Measurements from ENCODE around the gene RRAS2.
A peak's percentile ranks its signal among the peaks of the same experiment; 100 is the strongest.

Gene RRAS2

DNA sequence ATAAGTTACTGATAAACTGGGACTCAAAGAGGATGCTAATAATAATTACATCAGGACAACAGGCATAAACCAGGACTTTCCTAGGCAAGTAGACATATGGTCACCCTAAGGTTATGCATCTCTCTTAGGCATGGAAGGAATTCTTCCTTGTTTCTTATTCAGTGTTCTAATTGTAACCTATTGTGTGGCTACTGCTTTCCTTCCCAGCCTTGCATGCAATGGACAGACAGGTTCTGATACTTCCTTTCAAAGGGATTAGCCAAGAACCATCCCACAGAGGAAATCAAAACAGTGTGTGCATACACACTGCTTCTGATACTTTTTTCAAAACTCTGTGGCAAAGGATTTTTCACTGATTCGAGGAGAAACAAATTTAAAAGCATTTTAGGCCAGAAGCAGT is 48.3 kb downstream of the RRAS2 start:
- TF ChIP-seq, protein P1, sequence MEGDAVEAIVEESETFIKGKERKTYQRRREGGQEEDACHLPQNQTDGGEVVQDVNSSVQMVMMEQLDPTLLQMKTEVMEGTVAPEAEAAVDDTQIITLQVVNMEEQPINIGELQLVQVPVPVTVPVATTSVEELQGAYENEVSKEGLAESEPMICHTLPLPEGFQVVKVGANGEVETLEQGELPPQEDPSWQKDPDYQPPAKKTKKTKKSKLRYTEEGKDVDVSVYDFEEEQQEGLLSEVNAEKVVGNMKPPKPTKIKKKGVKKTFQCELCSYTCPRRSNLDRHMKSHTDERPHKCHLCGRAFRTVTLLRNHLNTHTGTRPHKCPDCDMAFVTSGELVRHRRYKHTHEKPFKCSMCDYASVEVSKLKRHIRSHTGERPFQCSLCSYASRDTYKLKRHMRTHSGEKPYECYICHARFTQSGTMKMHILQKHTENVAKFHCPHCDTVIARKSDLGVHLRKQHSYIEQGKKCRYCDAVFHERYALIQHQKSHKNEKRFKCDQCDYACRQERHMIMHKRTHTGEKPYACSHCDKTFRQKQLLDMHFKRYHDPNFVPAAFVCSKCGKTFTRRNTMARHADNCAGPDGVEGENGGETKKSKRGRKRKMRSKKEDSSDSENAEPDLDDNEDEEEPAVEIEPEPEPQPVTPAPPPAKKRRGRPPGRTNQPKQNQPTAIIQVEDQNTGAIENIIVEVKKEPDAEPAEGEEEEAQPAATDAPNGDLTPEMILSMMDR (IDR thresholded peaks at IDR 0.05; ENCODE audit: low read depth, low read length), result no peak
- H3K4me3 ChIP-seq (replicated peaks in 1 of 2; ENCODE audit: low read depth in 2 of 2, low read length in 2 of 2), result no peak overlapping the region
- peak; percentile 38 to 50 for DNase-seq (ENCODE audit: low read depth in 2 of 2)

DNA sequence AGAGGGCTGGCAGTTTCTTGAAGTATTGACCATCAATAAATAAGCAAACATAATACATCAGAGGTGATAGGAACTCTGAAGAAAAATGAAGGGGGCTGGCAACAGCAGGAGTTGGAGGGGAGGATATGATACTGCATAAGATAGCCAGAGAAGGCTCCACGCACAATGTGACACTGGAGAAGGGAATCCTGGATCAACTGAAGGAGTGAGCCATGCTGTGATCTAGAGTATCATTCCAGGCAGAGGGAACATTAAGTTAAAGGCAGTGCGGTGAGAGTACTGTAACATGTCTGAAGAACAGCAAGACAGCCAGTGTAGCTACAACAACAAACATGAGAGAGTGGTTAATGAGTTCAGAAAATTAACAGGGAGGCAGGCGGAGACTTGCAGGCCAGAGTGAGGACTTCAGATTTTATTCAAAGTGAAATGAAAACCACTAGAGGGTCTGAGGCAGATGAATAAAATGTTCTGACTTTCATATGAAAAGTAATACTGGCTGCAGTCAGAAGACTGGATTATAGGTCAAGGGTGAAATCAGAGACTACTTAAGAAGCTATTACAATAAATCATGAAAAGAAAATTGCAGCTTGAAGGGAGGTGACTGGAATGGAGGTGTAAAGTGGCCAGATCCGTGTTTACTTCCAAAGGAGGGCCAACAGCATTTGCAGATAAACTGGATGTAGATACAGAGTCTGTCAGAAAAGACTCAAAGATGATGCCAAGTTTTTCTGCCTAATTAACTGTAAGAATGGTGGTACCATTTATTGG is 49.4 kb downstream of the RRAS2 start:
- no peak for DNase-seq (ENCODE audit: low read depth in 2 of 2)
- TF ChIP-seq, protein P1 (IDR thresholded peaks at IDR 0.05; ENCODE audit: low read depth, low read length), result no peak
- no peak overlapping the region for H3K4me3 ChIP-seq (replicated peaks in 1 of 2; ENCODE audit: low read depth in 2 of 2, low read length in 2 of 2)

DNA sequence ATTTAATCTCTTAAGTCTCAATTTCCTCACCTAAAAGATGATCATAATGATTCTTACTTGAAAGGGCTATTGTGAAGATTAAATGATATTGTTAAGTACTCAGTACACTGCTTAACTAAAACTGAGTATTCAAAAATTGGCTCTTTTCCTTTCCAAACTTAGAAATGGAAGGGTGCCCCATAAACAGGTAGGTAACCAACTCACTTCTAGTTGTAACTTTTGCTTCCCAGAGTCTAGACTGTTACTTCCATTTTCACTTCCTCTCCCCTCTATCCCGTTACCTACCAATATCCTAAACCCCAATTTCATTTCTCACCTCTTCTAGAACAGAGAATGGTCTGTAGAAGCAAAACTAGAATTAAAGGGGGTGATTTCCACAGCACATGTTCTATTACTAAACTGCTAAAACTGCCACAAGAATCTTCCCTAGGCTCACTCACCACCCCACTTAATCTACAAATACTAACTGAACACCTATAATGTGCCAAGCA is 50.0 kb downstream of the RRAS2 start:
- H3K4me3 ChIP-seq (replicated peaks in 1 of 2; ENCODE audit: low read depth in 2 of 2, low read length in 2 of 2), result no peak overlapping the region
- TF ChIP-seq, protein P1 (IDR thresholded peaks at IDR 0.05; ENCODE audit: low read depth, low read length), result no peak
- DNase-seq (ENCODE audit: low read depth in 2 of 2), result no peak

DNA sequence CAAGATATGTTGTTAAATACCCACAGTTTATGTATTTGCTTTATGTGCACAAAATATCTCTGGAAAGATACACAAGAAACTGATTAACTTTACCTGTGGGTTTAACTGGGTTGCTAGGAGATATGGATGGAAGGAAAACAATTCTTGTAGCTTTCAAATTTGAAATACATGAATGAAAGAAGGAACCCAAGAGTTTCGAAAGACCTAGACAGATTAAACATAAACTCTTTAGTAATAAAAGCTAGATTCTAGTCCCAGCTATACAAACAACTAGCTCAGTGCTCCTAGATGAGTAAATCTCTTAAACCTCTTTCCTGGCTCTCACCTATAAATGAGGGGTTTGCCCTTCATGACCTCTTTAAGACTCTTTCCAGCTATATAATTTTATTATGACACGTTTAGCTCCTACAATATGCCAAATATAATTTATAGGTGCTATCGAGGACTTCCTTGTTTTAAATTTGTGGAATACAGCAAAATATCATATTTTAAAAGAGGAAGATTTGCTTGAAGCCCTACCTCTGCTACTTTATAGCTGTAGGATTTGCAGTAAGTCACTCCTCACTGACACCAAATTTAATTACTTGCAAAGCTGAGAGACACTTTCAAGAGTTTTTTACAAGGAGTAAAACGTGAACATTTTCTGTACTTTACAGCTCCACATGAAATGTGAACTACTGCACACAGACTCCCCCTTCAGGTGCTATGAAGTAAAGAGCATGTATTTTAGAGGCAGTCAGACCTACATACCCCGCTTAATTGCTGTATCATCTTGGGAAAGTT is 50.7 kb downstream of the RRAS2 start:
- DNase-seq (ENCODE audit: low read depth in 2 of 2), result peak; percentile 68 to 70
- TF ChIP-seq, protein P1 (IDR thresholded peaks at IDR 0.05; ENCODE audit: low read depth, low read length), result peak; percentile 69

DNA sequence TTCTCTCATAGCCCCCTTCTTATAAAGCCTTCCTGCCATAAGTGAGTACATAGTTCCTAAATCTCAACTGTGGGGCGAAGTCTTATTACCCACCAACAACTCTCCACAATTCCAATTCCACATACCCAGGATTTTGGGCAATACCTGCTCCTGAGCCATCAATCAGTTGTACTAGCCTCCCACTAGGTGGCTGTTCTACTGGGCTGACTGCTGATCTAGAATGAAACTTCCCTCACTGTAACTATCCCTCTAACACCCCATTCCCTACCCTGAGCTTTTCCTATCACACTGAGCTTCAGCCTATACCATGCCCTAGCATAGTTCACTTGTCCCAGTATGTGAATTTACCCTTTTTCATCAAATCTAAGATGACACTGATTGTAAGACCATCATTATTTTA is 52.5 kb downstream of the RRAS2 start:
- no peak overlapping the region for H3K4me3 ChIP-seq (replicated peaks in 1 of 2; ENCODE audit: low read depth in 2 of 2, low read length in 2 of 2)
- TF ChIP-seq, protein P1 (IDR thresholded peaks at IDR 0.05; ENCODE audit: low read depth, low read length), result peak; percentile 3
- no peak for DNase-seq (ENCODE audit: low read depth in 2 of 2)

More for the DNA sequence above, 50.7 kb downstream of the RRAS2 start:
- no peak overlapping the region for H3K4me3 ChIP-seq (replicated peaks in 1 of 2; ENCODE audit: low read depth in 2 of 2, low read length in 2 of 2)

DNA sequence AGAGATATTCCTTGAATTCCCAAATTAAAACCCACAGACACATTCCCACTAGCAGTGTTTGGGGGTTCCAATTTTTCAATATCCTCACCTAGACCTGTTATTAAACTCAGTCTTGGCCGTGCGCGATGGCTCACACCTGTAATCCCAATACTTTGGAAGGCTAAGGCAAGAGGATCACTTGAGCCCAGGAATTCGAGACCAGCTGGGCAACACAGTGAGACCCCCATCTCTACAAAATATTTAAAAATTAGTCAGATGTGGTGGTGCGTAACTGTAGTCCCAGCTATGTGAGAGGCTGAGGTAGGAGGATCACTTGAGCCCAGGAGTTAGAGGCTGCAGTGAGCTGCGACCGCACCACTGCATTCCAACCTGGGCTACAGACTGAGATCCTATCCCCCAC is 53.3 kb downstream of the RRAS2 start:
- DNase-seq (ENCODE audit: low read depth in 2 of 2), result no peak
- no peak overlapping the region for H3K4me3 ChIP-seq (replicated peaks in 1 of 2; ENCODE audit: low read depth in 2 of 2, low read length in 2 of 2)
- TF ChIP-seq, protein P1 (IDR thresholded peaks at IDR 0.05; ENCODE audit: low read depth, low read length), result no peak
